NK-92 (cell line): ENCODE measurements around the gene SNX2.

ENCODE experiments used
- DNase-seq: peaks from one replicate; lab custom pipeline; 2025; ENCODE audit not compliant: unreplicated experiment; lab: John Stamatoyannopoulos, UW

The SNX2 gene

GRCh38 chr5:122770477-122770876, 4.4 kb upstream of the SNX2 start:
- DNase-seq: no peak

DNA sequence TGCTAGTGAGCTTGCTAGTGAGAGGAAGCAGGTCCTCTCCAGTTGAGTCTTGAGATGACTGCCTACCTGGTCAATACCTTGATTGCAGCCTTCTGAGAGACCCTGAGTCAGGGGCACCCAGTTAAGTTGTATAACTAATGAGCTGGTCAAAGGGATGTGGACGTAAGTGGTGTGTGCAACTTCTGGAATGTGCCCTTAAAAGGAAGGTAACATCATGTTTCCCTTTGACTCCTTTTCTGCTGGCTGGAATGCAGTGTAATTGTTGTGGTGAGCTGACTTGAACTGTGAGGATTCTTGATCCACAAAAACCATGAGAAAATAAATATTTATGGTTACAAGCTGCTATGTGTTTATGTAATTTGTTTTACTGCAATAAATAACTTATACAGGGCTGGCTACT, 2.4 kb upstream of the SNX2 start:
- no peak for DNase-seq

- no peak for DNase-seq
Observed at GRCh38 chr5:122773619-122774018, 1.3 kb upstream of the SNX2 start.

- no peak for DNase-seq
Observed at GRCh38 chr5:122774519-122774860, 390 bp upstream of the SNX2 start.

- no peak for DNase-seq
Observed at GRCh38 chr5:122775550-122776542, 966 bp downstream of the SNX2 start.

GRCh38 chr5:122778157-122778556, 3.3 kb downstream of the SNX2 start:
- DNase-seq: no peak

- DNase-seq: no peak
Observed at GRCh38 chr5:122779451-122779850, 4.6 kb downstream of the SNX2 start.

- no peak for DNase-seq
Observed at GRCh38 chr5:122780296-122780695, 5.4 kb downstream of the SNX2 start.

DNA sequence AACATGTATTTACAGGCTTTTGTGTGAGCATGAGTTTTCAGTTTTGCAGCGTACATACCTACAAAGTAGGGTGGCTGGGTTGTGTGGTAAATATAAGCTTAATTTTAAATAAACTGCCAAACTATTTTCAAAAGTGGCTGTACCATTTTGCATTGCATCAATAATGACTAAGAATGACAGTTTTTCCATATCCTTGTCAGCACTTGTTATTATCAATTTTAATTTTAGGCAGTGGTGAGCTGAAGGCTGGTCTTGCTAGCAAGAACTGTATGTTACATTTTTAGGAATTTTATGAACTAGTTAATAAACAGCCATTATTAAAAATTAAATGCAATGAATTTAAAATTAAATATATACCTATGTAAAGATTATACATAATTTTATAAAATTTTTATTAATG, 6.6 kb downstream of the SNX2 start:
- DNase-seq: no peak

- DNase-seq: no peak
Observed at GRCh38 chr5:122785294-122785693, 10.4 kb downstream of the SNX2 start.

- no peak for DNase-seq
Observed at GRCh38 chr5:122788371-122788770, 13.5 kb downstream of the SNX2 start.

DNA sequence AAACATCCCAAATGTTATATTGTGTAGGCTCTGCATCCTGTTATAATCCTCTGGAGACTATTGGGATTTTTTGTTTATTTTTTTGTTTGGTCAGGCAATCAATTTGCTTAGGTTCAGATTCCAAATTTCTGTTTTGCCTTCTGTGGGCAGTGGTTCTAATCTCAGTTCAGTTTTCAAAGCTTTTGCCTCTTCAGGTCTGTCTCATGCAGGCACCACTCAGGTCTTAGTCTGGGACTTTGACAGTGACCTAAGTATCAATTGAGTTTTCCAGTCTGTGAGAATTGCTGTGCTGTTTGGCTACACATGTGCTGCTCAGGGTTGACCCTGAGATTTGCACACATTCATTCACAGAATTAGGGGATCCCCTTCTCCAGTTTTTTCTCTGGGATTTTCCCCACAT, 14.1 kb downstream of the SNX2 start:
- DNase-seq: no peak

- no peak for DNase-seq
Observed at GRCh38 chr5:122789461-122790171, 14.7 kb downstream of the SNX2 start.

GRCh38 chr5:122790354-122791103, 15.6 kb downstream of the SNX2 start:
- DNase-seq: no peak

DNA sequence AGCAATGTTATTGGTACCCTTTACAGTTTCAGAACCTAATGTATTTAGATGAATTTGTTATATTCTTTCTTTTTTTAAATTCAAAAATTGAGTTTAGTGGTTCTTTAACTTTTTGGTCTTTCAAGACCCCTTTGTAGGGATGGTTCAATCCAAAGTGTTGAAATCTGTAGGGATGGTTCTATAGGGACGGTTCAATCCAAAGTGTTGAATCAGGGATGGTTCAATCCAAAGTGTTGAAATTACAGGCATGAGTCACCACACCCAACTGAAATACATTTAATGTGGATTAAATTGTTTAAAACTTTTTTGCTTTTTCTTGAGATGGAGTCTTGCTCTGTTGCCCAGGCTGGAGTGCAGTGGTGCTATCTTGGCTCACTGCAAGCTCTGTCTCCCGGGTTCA, 30.6 kb downstream of the SNX2 start:
- no peak for DNase-seq

GRCh38 chr5:122810405-122810804, 35.5 kb downstream of the SNX2 start:
- no peak for DNase-seq

DNA sequence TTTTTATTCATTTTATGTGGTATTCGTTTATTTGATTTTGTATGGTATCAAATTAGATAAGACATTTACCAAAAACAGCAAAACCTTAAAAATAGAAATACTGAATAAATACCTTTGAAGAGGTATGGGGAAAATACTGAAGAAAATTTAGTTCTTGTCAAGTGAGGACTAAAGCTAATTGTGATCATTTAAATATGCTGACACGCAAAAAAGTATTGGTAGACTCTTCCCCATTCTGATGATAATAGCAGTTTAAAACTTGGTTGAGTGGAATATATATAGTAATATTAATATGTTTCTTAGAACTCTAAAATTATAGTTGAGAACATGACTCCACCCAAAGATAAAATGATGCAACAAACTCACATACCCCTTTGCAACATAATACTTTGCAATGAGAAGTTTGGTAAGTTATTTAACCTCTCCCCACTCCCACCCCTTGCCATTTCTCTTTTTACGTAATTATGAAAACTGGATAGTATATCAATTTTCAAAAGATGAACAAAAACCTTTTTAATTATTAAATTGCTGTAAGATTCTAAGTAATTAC, 40.4 kb downstream of the SNX2 start:
- DNase-seq: no peak

- DNase-seq: no peak
Observed at GRCh38 chr5:122816756-122817155, 41.9 kb downstream of the SNX2 start.

DNA sequence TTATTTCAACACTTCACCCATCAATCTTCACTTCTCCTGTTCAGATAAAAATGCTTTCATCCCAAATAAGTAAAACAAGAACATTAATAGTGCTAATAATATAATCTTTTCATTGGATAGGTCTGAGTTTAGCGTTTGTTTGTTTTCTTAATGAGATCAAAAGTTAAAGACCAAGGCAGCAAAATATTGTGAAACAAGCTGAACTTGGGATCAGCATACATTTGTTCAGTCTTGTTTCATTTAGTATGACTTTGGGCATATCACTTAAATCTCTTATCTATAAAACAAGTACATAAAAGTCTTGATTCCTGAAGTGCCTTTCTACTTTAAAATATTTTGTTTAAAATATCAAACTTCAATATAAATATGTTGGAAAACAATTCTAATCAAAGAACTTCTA, 57.1 kb downstream of the SNX2 start:
- no peak for DNase-seq

GRCh38 chr5:122835681-122836080, 60.8 kb downstream of the SNX2 start:
- no peak for DNase-seq

GRCh38 chr5:122836947-122837346, 62.1 kb downstream of the SNX2 start:
- no peak for DNase-seq
